Activated naive CD8-positive, alpha-beta T cell treated with anti-CD3 and anti-CD28 coated beads for 36 hours (primary cell): Measurements from ENCODE around the gene PIEZO1. TPM values are rescaled to one million over a fixed set of nuclear protein-coding genes. Genes with fewer than 3 reads are reported as not detected.

ENCODE experiments used
- DNase-seq: peaks from one replicate; pipeline ENCODE4 v3.0.0; 2021
- H3K27ac Mint-ChIP-seq: one replicate; pipeline ENCODE4 v1.8.0; 2022; ENCODE audit warnings: mild to moderate bottlenecking, moderate library complexity, mixed read lengths
- H3K27me3 Mint-ChIP-seq: one replicate; pipeline ENCODE4 v1.8.0; 2022; ENCODE audit warnings: mild to moderate bottlenecking, mixed read lengths
- H3K36me3 Mint-ChIP-seq: one replicate; pipeline ENCODE4 v1.8.0; 2021; ENCODE audit warnings: mild to moderate bottlenecking, mixed read lengths
- H3K4me1 Mint-ChIP-seq: one replicate; pipeline ENCODE4 v1.8.0; 2021; ENCODE audit warnings: mixed read lengths
- H3K4me3 Mint-ChIP-seq: one replicate; pipeline ENCODE4 v1.8.0; 2022; ENCODE audit warnings: mild to moderate bottlenecking, moderate library complexity, mixed read lengths
- H3K9me3 Mint-ChIP-seq: one replicate; pipeline ENCODE4 v1.8.0; 2022; ENCODE audit warnings: mixed read lengths
- total RNA-seq, 2 experiments: library from RNA; stranded (reverse); gene quantifications; one replicate each; pipeline ENCODE4 v1.2.3, GENCODE V29; 2021

PIEZO1 gene
- total RNA-seq, 2 experiments from 2014 or later: 86.7 to 87.0 TPM

- H3K27ac Mint-ChIP-seq: no peak overlapping the region
- no peaks in the 10 kb centered on the region for H3K27me3 Mint-ChIP-seq
- H3K9me3 Mint-ChIP-seq: no peaks in the 10 kb centered on the region
- no peak overlapping the region for H3K4me3 Mint-ChIP-seq
- H3K4me1 Mint-ChIP-seq: no peaks in the 10 kb centered on the region
- peaks cover 4% of the 10 kb centered on the region for H3K36me3 Mint-ChIP-seq
- no peak for DNase-seq
These were observed 60.0 kb downstream of the PIEZO1 start for GRCh38 chr16:88724855-88725555.

GRCh38 chr16:88723911-88724310, 61.1 kb downstream of the PIEZO1 start:
- no peak for DNase-seq
- Mint-ChIP-seq H3K36me3 (peaks cover 8% of the 10 kb centered on the region), H3K27me3 (no peaks in the 10 kb centered on the region), H3K27ac (no peak overlapping the region), H3K4me1 (no peaks in the 10 kb centered on the region), H3K9me3 (no peaks in the 10 kb centered on the region), H3K4me3 (no peak overlapping the region)

- Mint-ChIP-seq H3K36me3 (peaks cover 8% of the 10 kb centered on the region), H3K9me3 (no peaks in the 10 kb centered on the region), H3K4me1 (no peaks in the 10 kb centered on the region), H3K4me3 (no peak overlapping the region), H3K27ac (no peak overlapping the region), H3K27me3 (no peaks in the 10 kb centered on the region)
- DNase-seq: no peak
These were observed 61.5 kb downstream of the PIEZO1 start for GRCh38 chr16:88723507-88723887.

GRCh38 chr16:88722784-88723506, 62.1 kb downstream of the PIEZO1 start:
- H3K27ac Mint-ChIP-seq: no peak overlapping the region
- no peak for DNase-seq
- no peaks in the 10 kb centered on the region for H3K4me1 Mint-ChIP-seq
- no peaks in the 10 kb centered on the region for H3K27me3 Mint-ChIP-seq
- no peaks in the 10 kb centered on the region for H3K9me3 Mint-ChIP-seq
- H3K4me3 Mint-ChIP-seq: no peak overlapping the region
- peaks cover 8% of the 10 kb centered on the region for H3K36me3 Mint-ChIP-seq

GRCh38 chr16:88721815-88722755, 62.9 kb downstream of the PIEZO1 start:
- H3K27ac Mint-ChIP-seq: no peak overlapping the region
- no peaks in the 10 kb centered on the region for H3K4me1 Mint-ChIP-seq
- H3K27me3 Mint-ChIP-seq: no peaks in the 10 kb centered on the region
- no peak overlapping the region for H3K4me3 Mint-ChIP-seq
- no peak for DNase-seq
- H3K9me3 Mint-ChIP-seq: no peaks in the 10 kb centered on the region
- H3K36me3 Mint-ChIP-seq: peaks cover 10% of the 10 kb centered on the region

GRCh38 chr16:88721236-88721635, 63.8 kb downstream of the PIEZO1 start:
- no peak for DNase-seq
- Mint-ChIP-seq H3K36me3 (peaks cover 12% of the 10 kb centered on the region), H3K4me3 (no peak overlapping the region), H3K27me3 (no peaks in the 10 kb centered on the region), H3K4me1 (no peaks in the 10 kb centered on the region), H3K9me3 (no peaks in the 10 kb centered on the region), H3K27ac (no peak overlapping the region)

- Mint-ChIP-seq H3K9me3 (no peaks in the 10 kb centered on the region), H3K4me1 (no peaks in the 10 kb centered on the region), H3K4me3 (no peak overlapping the region), H3K36me3 (peaks cover 12% of the 10 kb centered on the region), H3K27me3 (no peaks in the 10 kb centered on the region), H3K27ac (peak overlapping the region; percentile 71)
- no peak for DNase-seq
These were observed 64.5 kb downstream of the PIEZO1 start for GRCh38 chr16:88720396-88720970.

- no peak for DNase-seq
- H3K9me3 Mint-ChIP-seq: no peaks in the 10 kb centered on the region
- H3K27ac Mint-ChIP-seq: no peak overlapping the region
- H3K27me3 Mint-ChIP-seq: no peaks in the 10 kb centered on the region
- H3K4me1 Mint-ChIP-seq: no peaks in the 10 kb centered on the region
- H3K4me3 Mint-ChIP-seq: no peak overlapping the region
- H3K36me3 Mint-ChIP-seq: peaks cover 12% of the 10 kb centered on the region
These were observed 65.1 kb downstream of the PIEZO1 start for GRCh38 chr16:88719933-88720296.

- no peak overlapping the region for H3K4me3 Mint-ChIP-seq
- peaks cover 12% of the 10 kb centered on the region for H3K36me3 Mint-ChIP-seq
- no peak overlapping the region for H3K27ac Mint-ChIP-seq
- DNase-seq: no peak
- no peaks in the 10 kb centered on the region for H3K4me1 Mint-ChIP-seq
- H3K27me3 Mint-ChIP-seq: no peaks in the 10 kb centered on the region
- H3K9me3 Mint-ChIP-seq: no peaks in the 10 kb centered on the region
These were observed 65.6 kb downstream of the PIEZO1 start for GRCh38 chr16:88719267-88719932.

GRCh38 chr16:88718178-88718577, 66.8 kb downstream of the PIEZO1 start:
- H3K9me3 Mint-ChIP-seq: no peaks in the 10 kb centered on the region
- no peaks in the 10 kb centered on the region for H3K27me3 Mint-ChIP-seq
- no peaks in the 10 kb centered on the region for H3K4me1 Mint-ChIP-seq
- H3K27ac Mint-ChIP-seq: no peak overlapping the region
- no peak for DNase-seq
- peaks cover 12% of the 10 kb centered on the region for H3K36me3 Mint-ChIP-seq
- H3K4me3 Mint-ChIP-seq: no peak overlapping the region

- Mint-ChIP-seq H3K4me1 (no peaks in the 10 kb centered on the region), H3K27me3 (no peaks in the 10 kb centered on the region), H3K36me3 (peaks cover 12% of the 10 kb centered on the region), H3K4me3 (no peak overlapping the region), H3K9me3 (no peaks in the 10 kb centered on the region), H3K27ac (no peak overlapping the region)
- no peak for DNase-seq
These were observed 68.4 kb downstream of the PIEZO1 start for GRCh38 chr16:88716601-88717001.

- H3K4me3 Mint-ChIP-seq: no peak overlapping the region
- H3K4me1 Mint-ChIP-seq: no peaks in the 10 kb centered on the region
- H3K27ac Mint-ChIP-seq: no peak overlapping the region
- no peaks in the 10 kb centered on the region for H3K27me3 Mint-ChIP-seq
- no peak for DNase-seq
- no peaks in the 10 kb centered on the region for H3K9me3 Mint-ChIP-seq
- H3K36me3 Mint-ChIP-seq: peaks cover 12% of the 10 kb centered on the region
These were observed 68.8 kb downstream of the PIEZO1 start for GRCh38 chr16:88716201-88716600.

- no peak overlapping the region for H3K4me3 Mint-ChIP-seq
- no peak for DNase-seq
- H3K36me3 Mint-ChIP-seq: peaks cover 11% of the 10 kb centered on the region
- H3K27ac Mint-ChIP-seq: no peak overlapping the region
- no peaks in the 10 kb centered on the region for H3K27me3 Mint-ChIP-seq
- peaks cover 2% of the 10 kb centered on the region for H3K4me1 Mint-ChIP-seq
- no peaks in the 10 kb centered on the region for H3K9me3 Mint-ChIP-seq
These were observed 69.5 kb downstream of the PIEZO1 start for GRCh38 chr16:88715312-88716190.
